Measurements from ENCODE around the gene PCGF2. TPM values are rescaled to one million over a fixed set of nuclear protein-coding genes. Genes with fewer than 3 reads are reported as not detected.

The PCGF2 gene
- total RNA-seq, 4 donors from 2014 or later, result 3.2 to 17.0 (median 6.1) TPM

DNA sequence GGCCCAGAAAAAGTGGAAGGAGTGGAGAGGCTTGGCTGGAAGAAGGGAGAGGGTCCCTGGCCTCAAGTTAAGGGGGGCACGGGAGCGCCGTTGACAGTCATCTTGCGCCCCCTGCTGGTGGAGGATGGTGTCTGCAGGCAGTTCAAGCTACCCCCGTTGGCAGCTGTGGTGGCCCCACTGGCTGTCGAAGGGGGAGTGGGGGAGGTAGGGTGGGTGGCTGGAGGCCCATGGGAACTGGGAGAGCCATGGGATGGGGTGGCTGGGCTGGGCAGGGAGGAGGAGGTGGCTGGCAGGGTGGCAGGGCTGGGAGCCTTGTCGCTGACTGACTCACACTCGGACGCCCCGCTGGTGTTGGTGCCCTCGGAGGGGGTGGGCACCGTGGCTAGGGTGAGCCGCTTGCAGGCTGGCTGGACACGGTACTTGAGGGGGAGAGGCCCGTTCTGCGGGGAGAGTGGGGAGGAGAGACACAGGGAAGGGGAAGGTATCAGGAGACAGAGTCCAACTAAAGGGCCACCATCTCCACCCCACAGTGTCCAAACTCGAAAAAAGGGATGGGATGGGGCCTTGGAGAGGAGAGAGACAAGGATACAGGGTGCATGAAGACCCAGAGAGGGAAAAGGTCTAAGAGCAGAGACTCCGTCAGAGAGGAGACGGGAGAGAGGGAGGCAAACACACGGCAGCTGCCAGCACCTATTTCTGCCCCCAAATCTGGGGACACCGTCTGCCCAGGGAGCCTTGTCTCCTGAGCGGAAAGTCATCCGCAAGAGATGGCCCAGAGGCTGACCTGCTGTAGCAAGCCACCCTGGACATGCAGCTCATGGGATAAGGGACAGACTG, 12.8 kb downstream of the PCGF2 start:
- TF ChIP-seq, protein P1, sequence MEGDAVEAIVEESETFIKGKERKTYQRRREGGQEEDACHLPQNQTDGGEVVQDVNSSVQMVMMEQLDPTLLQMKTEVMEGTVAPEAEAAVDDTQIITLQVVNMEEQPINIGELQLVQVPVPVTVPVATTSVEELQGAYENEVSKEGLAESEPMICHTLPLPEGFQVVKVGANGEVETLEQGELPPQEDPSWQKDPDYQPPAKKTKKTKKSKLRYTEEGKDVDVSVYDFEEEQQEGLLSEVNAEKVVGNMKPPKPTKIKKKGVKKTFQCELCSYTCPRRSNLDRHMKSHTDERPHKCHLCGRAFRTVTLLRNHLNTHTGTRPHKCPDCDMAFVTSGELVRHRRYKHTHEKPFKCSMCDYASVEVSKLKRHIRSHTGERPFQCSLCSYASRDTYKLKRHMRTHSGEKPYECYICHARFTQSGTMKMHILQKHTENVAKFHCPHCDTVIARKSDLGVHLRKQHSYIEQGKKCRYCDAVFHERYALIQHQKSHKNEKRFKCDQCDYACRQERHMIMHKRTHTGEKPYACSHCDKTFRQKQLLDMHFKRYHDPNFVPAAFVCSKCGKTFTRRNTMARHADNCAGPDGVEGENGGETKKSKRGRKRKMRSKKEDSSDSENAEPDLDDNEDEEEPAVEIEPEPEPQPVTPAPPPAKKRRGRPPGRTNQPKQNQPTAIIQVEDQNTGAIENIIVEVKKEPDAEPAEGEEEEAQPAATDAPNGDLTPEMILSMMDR (IDR thresholded peaks at IDR 0.05), result peak in 2 of 3 donors; percentile 83 to 93
- peak; percentile 53 for DNase-seq (ENCODE audit: low spot score)
- ATAC-seq (ENCODE audit: low FRiP score), result no peak

DNA sequence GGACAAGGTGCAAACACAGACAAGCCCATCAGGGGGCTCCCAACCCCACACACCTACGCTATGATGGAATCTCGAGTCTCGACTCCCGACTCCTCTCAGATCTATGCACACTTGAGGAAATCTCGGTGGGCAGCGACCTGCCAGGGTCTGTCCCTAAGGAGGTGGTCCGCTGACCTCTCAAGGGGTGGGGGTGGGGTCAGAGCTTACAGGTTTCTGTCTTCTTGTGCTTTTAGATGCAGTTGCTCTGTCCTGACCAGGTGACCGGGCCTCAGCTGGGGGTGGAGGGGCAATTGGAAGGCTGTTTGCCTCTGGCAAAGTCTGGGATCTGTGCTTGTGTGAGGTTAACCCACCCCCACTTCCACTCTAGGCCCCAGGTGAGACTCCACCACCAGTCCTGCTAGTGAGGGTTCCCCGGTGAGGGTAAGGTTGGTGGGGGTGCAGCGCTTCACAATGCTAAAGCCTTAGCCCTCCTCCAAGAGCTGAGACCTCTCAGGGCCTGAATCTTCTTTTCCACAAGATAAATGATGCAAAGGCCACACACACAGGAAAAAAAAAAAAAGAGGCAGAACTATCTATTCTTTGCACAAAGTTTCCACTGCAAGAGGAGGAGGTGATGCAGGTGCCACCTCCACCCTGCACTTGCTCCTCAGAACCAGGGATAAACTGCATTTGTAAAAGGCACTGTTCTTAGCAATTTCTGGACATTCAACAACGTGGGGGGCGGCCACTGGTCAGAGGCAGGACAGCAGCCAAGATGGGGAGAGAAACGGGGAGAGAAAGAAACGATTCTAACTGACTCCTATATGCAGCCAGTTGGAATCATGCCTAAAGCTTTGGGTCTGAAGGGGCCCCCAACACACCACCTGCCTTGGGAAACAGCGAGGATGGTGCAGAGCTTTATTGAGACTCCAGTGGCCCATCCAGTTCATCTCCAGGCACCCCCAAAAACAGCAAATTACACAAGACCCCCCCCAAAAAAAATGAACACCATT, 13.9 kb downstream of the PCGF2 start:
- DNase-seq (ENCODE audit: low spot score) (no peak), ATAC-seq (ENCODE audit: low FRiP score) (no peak)
- TF ChIP-seq, protein P1 (IDR thresholded peaks at IDR 0.05), result no peak

DNA sequence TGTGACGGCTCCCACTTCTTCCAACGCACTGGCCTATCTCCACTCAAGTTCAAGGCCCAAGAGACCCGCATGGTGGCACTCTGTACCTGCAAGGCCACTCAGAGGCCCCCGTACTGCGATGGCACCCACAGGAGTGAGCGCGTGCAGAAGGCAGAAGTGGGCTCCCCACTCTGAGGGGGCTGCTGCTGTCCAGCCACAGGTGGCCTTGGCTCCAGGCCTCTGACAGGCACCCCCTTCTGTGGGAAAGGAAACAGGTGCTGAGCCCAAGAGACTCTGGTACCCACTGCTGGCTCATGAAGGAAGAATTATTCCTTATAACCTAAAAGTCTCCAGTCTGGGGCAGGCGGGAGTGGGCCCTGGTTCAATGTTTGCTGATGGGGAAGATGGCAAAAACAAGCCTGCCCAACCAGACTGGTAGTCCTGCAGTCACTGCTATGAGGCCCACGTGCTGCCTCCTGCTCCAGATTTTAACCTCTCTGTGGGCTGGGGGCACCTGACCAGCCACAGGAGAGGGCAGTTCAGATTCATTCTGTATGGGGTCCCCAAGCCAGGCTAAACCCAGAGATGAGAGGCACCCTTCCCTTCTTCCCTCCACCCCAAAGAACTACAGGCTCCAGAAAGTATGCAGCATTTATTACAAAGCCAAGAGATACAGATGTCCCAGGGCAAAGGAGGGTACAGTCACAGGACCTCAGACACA, 14.7 kb downstream of the PCGF2 start:
- ATAC-seq (ENCODE audit: low FRiP score) (no peak), DNase-seq (ENCODE audit: low spot score) (no peak)
- TF ChIP-seq, protein P1 (IDR thresholded peaks at IDR 0.05), result no peak

DNA sequence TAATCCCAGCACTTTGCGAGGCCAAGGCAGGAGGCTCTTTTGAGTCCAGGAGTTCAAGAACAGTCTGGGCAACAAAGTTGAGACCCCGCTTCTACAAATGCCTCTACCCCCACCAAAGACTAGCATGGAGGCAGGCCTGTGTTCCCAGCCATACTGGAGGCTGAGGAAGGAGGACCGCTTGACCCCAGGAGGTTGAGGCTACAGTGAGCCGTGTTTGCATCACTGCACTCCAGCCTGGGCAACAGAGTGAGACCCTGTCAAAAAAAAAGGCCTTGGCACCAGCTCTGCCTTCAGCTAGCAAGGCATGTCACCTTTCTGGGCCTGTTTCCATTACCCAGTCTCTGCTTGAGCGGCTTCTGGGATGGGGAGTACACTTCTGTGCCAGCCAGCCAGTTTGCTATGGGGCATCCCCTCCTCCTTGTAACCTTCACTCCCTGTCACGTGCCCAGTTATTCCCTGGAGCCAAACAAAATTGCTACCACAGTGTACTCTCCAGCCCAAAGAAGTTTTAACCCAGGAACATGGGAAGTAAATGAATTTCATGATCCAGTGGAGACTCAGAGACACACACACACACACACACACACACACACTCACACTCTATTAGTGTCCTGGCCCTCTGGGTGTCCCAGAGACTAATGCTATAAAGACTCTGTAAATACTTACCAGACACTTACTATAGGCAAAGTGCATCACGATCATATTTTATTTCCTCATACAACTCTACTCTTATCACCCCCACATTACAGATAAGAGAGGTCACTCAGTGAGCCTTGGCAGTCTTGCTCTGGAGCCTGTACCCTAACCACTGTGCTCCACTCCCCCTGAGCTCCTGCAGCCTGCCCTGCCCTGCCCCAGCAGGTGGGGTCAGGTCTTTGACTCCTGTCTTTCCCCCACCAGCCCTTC, 15.5 kb downstream of the PCGF2 start:
- no peak for ATAC-seq (ENCODE audit: low FRiP score)
- TF ChIP-seq, protein P1 (IDR thresholded peaks at IDR 0.05), result no peak
- no peak for DNase-seq (ENCODE audit: low spot score)

DNA sequence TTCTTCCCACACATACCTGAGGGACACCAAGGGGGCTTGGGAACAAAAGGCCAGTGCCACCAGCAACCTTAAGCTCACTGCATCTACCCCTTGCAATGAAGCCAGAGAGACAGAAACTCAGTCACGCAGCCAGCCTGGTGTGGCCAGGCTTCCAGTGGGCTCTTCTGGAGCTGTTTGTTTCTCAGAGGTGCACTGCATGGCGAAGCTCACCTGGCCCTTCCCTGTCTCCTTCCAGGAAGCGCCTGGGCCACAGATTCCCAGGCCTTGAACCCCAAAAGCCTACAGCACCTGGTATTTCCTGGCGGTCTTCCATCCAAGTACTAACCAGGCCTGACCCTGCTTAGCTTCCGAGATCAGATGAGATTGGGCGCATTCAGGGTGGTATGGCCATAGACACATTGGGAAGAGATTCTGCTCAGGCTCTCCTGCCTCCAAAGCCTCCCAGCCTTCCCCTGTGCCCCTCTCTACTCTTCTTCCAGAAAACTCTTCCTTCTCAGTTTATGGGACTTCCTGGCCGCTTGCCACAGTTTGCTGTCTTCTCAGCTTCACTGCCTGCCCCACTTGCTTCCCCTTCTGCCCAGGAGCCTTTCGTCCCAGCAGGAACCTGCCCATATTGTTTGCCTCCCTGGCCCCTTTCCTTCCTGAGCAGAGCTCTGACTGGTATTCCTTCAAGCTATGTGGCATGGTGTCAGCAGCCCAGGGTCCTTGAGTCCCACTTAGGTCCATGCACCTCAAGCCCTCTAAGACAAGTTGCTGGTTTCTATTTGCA, 16.4 kb downstream of the PCGF2 start:
- ATAC-seq (ENCODE audit: low FRiP score) (no peak), DNase-seq (ENCODE audit: low spot score) (no peak)
- TF ChIP-seq, protein P1 (IDR thresholded peaks at IDR 0.05), result no peak

Data from omental fat pad (tissue), 4 donors.